GM12891 (cell line): Measurements from ENCODE around the gene CYB5A. TPM values are rescaled to one million over a fixed set of nuclear protein-coding genes. Genes with fewer than 3 reads are reported as not detected.
"Not testable (repeated sequence)": the region's sequence is repeated elsewhere in the genome, so short reads cannot be mapped to it uniquely, and the experiment has no call there.

Source experiments
- DNase-seq: peaks from one replicate; pipeline ENCODE4 v3.0.0; 2011; ENCODE audit warnings: low spot score; ENCODE audit not compliant: insufficient read length
- FAIRE-seq: peaks from 2 replicates; lab custom pipeline; 2011; peaks lifted over from hg19 to GRCh38; lab: Jason Lieb, UNC
- PAX5 ChIP-seq: IDR thresholded peaks from 2 replicates; pipeline ENCODE4 v1.6.1; 2011; ENCODE audit warnings: low read length, moderate library complexity, mild to moderate bottlenecking; ENCODE audit not compliant: insufficient read depth, severe bottlenecking
- POLR2A ChIP-seq: IDR thresholded peaks from 2 replicates; pipeline ENCODE4 v1.6.1; 2011; ENCODE audit warnings: low read depth, low read length, control low read depth
- POLR2AphosphoS5 ChIP-seq: IDR thresholded peaks from 2 replicates; pipeline ENCODE4 v1.6.1; 2011; ENCODE audit warnings: low read depth, low read length, control low read depth
- POU2F2 ChIP-seq: IDR thresholded peaks from 2 replicates; pipeline ENCODE4 v1.6.1; 2011; ENCODE audit warnings: low read depth, mild to moderate bottlenecking, control low read depth, low read length, moderate library complexity
- SPI1 ChIP-seq: IDR thresholded peaks from 2 replicates; pipeline ENCODE4 v1.6.1; 2011; ENCODE audit warnings: low read depth, low read length, control low read depth
- TAF1 ChIP-seq: IDR thresholded peaks from 2 replicates; pipeline ENCODE4 v1.6.1; 2011; ENCODE audit warnings: low read depth, low read length, control low read depth
- polyA plus RNA-seq: library from polyadenylated mRNA; unstranded; fragments of >200 nt; gene quantifications from one replicate; pipeline ENCODE4 v1.2.1, GENCODE V29; 2012; ENCODE audit warnings: low read depth, missing spikeins, inconsistent platforms; ENCODE audit not compliant: missing spikeins

CYB5A gene
- polyA plus RNA-seq: 40.7 TPM

GRCh38 chr18:74291771-74292540, at the start of gene CYB5A:
Gene CYB5A, minus strand, starts transcription at chr18:74291963. Its CDS starts 88 bp downstream, at chr18:74291875.
- no peak for TF ChIP-seq SPI1
- TF ChIP-seq PAX5: no peak
- no peak for TF ChIP-seq POU2F2
- TF ChIP-seq TAF1: no peak
- no peak for TF ChIP-seq POLR2AphosphoS5
- TF ChIP-seq POLR2A: no peak
- FAIRE-seq (peak; percentile 91), DNase-seq (peak; percentile 92)

GRCh38 chr18:74337912-74338309, 46.1 kb upstream of the CYB5A start:
- DNase-seq (no peak), FAIRE-seq (no peak)
- no peak for TF ChIP-seq POLR2AphosphoS5
- no peak for TF ChIP-seq SPI1
- no peak for TF ChIP-seq TAF1
- no peak for TF ChIP-seq POLR2A
- TF ChIP-seq POU2F2: no peak
- no peak for TF ChIP-seq PAX5

DNA sequence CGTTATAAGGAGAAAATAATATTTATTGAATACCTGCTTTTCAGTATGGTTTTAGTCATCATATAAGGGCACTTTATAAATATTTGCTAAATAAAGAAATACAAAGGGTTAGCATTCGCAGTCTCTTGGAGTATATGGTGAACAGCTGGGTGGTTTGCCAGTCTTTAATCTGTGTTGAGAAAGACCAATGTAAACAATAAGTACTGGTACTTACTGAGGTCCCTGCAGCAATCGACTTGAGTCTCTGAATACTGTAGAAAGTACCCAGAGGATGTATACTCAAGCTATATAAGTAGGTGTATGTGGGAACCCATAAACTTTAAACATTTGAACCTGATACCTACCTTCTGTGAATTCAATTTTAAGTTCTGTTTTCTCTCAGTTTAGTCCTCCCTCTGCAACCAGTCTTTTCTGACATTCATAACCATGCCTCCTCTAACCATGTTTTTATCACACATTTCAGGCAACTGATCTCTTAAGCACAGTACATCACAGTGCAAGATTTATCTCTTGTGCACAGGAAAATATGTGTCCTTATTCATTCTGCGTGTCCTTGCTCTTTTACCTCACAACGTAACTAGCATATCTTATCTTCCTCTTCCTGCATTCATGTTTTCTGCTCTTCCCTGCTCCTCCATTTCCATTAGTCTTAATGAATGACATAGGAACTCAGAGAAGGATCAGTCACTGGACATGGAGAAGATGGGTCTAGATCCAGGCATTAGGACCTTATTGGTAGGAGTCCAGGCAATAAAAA, 45.6 kb upstream of the CYB5A start:
- TF ChIP-seq TAF1 (no peak), POU2F2 (no peak), POLR2AphosphoS5 (no peak), POLR2A (no peak), SPI1 (no peak), PAX5 (no peak)
- FAIRE-seq (no peak), DNase-seq (no peak)

DNA sequence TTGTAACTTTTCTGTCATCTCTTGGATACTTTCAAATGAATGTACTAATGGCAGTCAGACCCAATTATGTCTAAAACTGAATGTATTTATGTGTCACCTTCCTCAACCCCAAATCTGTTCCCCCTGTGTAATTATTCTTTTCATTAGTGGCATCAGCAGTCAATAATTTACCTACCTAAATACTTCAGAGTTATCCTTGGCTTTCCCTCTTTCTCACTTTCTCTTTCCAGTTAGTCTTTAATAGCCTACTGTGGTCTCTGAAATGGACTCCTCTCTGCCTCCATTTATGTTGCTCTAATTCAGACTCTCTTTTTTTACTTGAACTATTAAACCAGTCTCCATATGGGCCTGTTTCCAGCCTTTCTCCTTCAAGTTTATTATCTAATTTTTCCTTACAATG, 44.9 kb upstream of the CYB5A start:
- FAIRE-seq: no peak

GRCh38 chr18:74334242-74334893, 42.6 kb upstream of the CYB5A start:
- FAIRE-seq (no peak), DNase-seq (no peak)
- TF ChIP-seq PAX5: no peak
- TF ChIP-seq SPI1: peak; percentile 83

More for the DNA sequence above, 44.9 kb upstream of the CYB5A start:
- TF ChIP-seq POLR2A (no peak), TAF1 (no peak), POLR2AphosphoS5 (no peak), SPI1 (no peak), PAX5 (no peak), POU2F2 (no peak)
- no peak for DNase-seq

DNA sequence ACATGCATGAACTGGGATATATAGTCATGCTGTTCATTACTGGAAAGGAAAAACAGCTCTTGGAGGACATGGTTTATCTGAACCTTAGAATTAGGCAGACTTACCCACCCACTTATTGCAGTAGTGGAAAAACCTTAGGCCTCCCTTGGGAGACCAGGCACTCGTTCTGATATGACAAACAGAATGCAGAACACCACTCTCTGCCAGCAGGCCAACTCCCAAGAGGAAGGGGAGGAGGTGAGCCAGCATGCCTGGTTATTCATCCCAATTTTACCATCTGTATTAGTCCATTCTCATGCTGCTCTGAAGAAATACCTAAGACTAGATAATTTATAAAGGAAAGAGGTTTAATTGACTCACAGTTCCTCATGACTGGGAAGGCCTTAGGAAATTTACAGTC, 41.3 kb upstream of the CYB5A start:
- DNase-seq: no peak
- FAIRE-seq: no peak
- TF ChIP-seq POLR2AphosphoS5 (no peak), POLR2A (no peak), POU2F2 (no peak), SPI1 (no peak), TAF1 (no peak), PAX5 (no peak)

DNA sequence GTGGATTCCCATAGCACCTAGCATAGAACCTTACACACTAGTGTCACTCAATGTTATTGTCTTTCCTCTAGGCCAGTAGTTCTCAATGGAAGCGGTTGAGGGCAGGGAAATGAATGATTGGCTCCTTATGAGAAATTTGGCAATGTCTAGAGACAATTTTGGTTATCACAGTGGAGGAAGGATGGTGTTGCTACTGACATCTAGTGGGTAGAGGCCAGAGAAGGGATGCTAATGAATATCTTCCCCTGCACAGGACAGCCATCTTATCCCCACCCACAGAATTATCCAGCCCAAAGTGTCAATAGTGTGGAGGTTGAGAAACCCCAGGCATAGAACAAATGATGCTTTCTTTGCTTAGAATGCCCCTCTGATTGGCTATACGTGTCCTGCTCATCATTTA, 39.6 kb upstream of the CYB5A start:
- DNase-seq (no peak), FAIRE-seq (peak; percentile 69)
- TF ChIP-seq SPI1 (no peak), PAX5 (no peak), POLR2AphosphoS5 (no peak)

DNA sequence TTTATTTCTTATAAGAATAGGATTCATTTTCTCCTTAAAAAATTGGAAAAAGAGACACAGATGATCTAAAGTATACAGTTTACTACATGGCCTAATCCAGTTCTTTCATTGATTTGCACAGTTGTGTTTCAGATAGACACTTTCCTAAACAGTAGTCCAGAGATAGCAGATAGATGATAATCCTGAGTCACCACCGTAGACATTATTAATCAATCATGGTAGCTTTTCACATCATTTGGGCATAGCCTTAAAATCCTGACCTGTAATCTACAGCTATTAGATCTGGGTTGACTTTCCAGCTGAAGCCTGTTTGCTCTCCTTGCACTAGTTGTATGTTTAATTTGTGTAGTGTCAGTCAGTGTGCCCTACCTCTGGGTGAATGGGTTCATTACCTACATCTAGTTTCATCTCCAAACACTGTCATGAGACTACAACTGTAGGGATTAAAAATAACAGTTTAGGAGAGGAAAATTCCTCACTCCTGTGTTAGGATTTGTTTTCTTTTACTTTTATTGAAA, 38.0 kb upstream of the CYB5A start:
- peak; percentile 5 for FAIRE-seq

DNA sequence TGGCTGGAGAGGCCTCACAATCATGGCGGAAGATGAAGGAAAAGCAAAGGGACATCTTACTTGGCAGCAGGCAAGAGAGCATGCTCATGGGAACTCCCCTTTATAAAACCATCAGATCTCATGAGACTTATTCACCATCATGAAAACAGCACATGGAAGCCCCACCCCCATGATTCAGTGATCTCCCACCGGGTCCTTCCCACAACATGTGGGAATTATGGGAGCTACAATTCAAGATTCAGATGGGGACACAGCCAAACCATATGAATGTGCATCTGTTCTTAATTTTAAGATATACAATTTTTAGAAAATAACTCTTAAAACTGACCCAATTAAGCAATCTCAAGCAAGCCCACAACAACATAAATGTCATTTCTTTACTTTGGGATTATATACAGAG, 36.4 kb upstream of the CYB5A start:
- no peak for TF ChIP-seq SPI1
- TF ChIP-seq POU2F2: no peak
- TF ChIP-seq POLR2AphosphoS5: no peak
- TF ChIP-seq POLR2A: no peak
- no peak for TF ChIP-seq TAF1
- TF ChIP-seq PAX5: no peak
- FAIRE-seq (no peak), DNase-seq (no peak)

More for the DNA sequence above, 38.0 kb upstream of the CYB5A start:
- TF ChIP-seq POLR2A (no peak), TAF1 (no peak), POLR2AphosphoS5 (no peak), PAX5 (no peak), POU2F2 (no peak), SPI1 (no peak)
- DNase-seq: no peak

- not testable (repeated sequence) for DNase-seq, FAIRE-seq
Observed at GRCh38 chr18:74326791-74327190, 35.0 kb upstream of the CYB5A start.
